NCI-H1092 treated with DMSO at 0.1 percent for 48 hours (cell line): ENCODE results near the gene B4GALT4.

Experiments
- DNase-seq: peaks from one replicate; lab custom pipeline; 2025; lab: John Stamatoyannopoulos, UW

Gene B4GALT4

GRCh38 chr3:119236756-119237155 is 3.9 kb downstream of the B4GALT4 start:
- no peak for DNase-seq

DNA sequence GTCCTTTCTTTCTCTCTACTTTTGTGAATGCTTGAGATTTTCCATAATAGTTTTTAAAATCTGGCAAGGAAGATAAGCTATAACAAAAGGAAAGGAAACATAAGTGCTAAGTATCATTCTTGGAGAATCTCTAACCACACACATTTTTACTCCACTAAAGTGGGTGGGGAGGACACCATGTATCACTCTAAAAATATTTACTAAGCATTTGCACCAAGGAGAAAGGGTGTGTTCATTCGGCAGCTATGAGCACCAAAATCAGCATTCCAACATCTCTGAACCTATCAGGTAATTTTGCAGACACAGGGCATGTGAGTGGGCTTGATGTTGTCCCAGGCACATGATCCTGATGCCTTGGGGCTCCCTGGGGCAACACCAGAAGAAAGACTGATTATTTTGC is 5.5 kb downstream of the B4GALT4 start:
- no peak for DNase-seq

- DNase-seq = no peak
Measured at GRCh38 chr3:119234610-119235009, 6.1 kb downstream of the B4GALT4 start.

DNA sequence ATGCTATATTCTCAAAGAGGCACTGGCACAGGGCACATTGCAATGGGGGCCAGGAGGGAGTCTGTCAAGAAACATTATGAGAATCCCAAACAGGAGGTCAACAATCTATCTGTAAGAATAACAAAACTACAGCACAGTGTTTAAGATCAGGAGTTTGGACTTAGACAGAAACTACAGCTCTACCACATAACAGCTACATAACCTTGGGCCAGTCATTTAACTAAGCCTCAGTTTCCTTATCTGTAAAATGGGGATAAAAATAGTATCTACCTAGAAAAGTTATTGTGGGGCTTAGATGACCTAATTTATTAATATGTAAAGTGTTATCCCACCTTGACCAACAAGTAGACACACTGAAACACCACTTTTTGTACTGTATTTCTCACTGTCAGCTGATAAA is 9.9 kb downstream of the B4GALT4 start:
- no peak for DNase-seq

GRCh38 chr3:119230071-119230470 is 10.6 kb downstream of the B4GALT4 start:
- no peak for DNase-seq

DNA sequence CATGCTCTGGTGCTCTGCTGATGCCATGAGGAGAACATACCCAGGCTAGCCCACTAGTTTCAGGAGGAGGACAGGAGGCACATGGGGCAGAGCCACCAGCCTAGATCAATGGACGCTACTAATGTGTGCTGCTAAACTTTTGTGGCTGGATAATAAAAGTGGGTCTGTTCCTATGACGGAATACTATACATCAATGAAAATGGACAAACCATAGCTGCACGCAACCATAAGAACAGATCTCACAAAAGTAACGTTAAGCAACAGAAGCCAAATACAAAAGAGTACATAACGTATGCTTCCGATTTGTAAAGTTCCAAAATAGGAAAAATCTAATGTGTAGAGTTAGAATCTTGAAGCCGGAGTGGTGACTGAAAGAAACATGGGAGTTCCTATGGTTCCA is 11.5 kb downstream of the B4GALT4 start:
- no peak for DNase-seq

- DNase-seq = no peak
Measured at GRCh38 chr3:119228373-119229145, 12.1 kb downstream of the B4GALT4 start.

GRCh38 chr3:119227070-119227850 is 13.4 kb downstream of the B4GALT4 start:
- DNase-seq = peak; percentile 13

DNA sequence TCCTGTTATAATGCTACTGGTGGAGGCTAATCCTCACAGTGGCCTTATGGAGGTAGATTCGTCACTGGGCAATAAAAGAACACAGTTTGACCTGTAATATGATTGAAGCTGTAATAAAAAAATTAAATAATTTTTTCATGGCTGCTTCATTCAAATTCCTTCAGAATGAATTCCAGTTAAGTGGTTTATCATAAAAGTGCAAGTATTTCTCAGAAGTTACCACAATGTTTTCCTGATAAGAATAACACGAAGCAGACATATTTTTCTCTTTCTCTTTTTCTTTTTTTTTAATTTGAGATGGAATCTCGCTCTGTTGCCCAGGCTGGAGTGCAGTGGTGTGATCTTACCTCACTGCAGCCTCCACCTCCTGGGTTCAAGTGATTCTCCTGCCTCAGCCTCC is 15.6 kb downstream of the B4GALT4 start:
- DNase-seq = no peak

DNA sequence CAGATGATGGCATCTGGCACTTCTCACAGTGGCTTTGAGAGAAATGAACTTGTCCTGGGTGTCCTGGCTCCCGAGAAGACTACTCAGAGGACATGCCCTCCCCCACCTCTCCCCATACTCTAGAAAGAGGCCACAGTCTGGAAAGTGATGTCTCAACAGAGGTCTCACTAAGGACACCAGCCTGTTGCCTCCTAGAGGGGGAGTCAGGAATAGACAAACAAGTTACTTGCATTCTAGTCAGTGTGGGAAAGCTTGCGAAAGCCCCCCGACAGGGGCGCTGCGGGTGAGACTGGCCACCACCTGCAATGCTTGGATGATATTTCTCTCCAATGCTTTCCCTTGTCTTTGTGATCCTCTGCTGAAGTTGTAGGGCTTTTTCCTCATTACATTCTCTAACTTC is 17.2 kb downstream of the B4GALT4 start:
- DNase-seq = no peak

- no peak for DNase-seq
Measured at GRCh38 chr3:119222391-119222790, 18.3 kb downstream of the B4GALT4 start.

DNA sequence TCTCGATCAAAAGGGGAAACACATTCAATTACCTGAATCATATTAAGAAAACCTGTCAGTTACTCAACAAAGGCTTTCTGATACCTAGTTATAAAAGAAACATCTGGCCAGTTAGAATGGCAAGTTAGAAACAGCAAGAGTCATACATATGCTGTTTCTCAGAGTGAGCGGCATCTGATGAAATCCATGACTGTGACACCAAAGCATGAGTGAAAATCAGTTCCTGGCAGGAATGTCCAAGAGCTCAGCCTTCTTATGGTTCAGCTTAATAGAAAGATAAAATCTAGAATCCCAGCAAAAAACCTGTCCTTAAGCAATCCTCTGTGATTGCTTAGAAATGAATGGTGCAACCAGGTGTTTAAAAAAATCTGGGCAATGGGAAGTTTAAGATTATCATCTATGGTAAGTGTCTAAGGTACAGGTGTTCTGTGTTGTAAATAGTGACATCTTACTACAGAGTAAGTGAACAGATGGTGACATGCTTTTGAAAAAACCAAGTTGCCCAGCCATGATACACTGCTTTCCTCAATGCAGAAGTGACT is 18.8 kb downstream of the B4GALT4 start:
- no peak for DNase-seq

DNA sequence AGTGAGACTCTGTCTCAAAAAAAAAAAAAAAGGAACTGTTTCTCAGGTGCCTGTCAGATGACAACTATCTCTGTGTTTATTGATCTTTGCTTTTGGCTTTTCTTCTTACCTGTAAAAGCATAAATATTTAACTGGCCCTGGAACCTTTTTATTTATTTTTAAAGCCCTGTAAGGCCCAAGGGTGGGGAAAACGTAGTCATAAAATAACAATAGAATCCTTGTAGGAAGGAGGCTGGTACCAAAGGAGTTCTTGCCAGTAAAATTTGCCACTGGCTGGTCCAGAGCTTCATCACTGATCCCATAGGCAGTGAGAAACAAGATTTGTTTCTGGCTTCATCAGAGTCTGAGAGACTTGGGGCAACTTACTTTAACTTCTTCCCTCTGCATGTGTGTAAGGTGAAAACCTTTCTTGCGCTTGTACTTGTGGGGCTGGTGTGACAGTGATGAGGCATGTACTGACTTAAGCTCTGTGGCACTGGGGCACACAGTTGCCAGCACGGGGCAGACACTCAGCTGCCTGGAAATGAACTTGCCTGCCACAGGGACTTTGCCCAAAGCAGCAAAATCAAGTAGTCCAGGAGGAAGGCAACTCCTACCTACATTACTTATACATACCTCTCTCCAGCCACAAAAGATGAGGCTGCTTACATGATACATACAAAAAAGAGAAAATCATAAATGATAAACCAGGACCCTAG is 19.6 kb downstream of the B4GALT4 start:
- no peak for DNase-seq

GRCh38 chr3:119220198-119220597 is 20.5 kb downstream of the B4GALT4 start:
- DNase-seq = no peak

GRCh38 chr3:119219069-119219468 is 21.6 kb downstream of the B4GALT4 start:
- no peak for DNase-seq

- no peak for DNase-seq
Measured at GRCh38 chr3:119211803-119212202, 28.9 kb downstream of the B4GALT4 start.

GRCh38 chr3:119211193-119211592 is 29.5 kb downstream of the B4GALT4 start:
- no peak for DNase-seq

- DNase-seq = no peak
Measured at GRCh38 chr3:119207512-119207875, 33.2 kb downstream of the B4GALT4 start.

- no peak for DNase-seq
Measured at GRCh38 chr3:119206611-119207511, 33.8 kb downstream of the B4GALT4 start.

GRCh38 chr3:119205685-119206084 is 35.0 kb downstream of the B4GALT4 start:
- DNase-seq = no peak

GRCh38 chr3:119205209-119205608 is 35.5 kb downstream of the B4GALT4 start:
- no peak for DNase-seq

DNA sequence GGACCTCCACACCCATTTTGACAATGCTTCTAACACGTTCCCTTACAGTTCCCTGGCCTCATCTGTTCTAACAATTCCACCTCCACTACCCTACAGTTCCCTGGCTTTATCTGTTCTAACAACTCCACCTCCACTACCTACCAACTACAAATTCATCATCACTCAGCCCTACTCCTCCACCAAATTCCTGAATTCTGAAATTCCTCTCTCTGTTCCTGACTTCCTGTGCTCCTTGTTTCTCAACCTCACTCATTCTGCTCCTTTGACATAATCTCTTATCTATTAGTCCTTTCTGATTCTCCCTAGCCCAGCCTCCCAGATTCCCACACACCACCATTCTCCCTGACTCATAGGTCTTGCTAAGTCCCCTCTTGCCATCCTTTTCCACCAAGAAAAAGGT is 44.8 kb downstream of the B4GALT4 start:
- DNase-seq = no peak
